SH-SY5Y (cell line): Measurements from ENCODE around the gene HSBP1L1.

Experiments used
- GATA2 ChIP-seq: IDR thresholded peaks from 2 replicates; pipeline ENCODE4 v1.6.1; 2011; ENCODE audit warnings: mild to moderate bottlenecking, low read depth, low read length
- GATA3 ChIP-seq: IDR thresholded peaks from 2 replicates; pipeline ENCODE4 v1.6.1; 2011; ENCODE audit warnings: low read depth, mild to moderate bottlenecking, low read length, moderate library complexity

Gene HSBP1L1

DNA sequence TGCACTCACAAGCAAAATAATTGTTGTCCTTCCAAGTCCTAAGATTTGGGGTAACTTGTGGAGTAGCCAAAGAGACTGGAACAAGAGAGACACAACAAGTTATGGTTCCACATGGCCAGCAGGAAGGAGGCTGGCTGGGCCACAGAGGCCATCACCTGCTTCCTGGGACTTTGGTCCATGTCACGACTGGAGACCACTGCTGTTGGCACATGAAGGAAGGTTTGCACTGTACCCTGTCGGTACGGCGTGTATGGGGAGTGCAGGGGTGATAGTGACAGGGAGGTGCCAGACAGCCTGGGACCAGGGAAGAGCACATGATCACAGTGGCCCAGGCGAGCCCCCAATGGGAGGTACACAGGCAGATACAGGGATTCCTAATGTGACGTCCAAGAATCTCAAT lies 28.5 kb upstream of the HSBP1L1 start:
- TF ChIP-seq GATA2: no peak
- no peak for TF ChIP-seq GATA3

DNA sequence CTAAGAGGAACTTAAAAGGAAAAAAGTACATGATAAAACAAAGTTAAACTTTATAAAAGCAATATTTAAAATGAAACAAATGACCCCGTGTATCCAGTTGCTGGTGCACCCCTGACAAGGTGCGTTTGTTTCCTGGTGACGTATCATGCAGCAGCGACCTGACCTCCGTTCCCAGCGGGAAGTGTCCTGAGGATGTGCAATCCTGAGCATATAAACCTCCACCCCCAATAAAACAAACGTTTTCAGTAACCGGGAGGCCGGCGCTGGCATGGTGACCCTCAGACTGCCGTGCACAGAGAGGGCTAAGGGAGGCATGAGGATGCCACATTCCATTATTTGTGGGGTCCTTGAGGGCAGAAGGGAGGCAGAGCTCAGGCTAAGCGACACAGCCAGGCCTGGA lies 27.8 kb upstream of the HSBP1L1 start:
- TF ChIP-seq GATA2 (no peak), GATA3 (no peak)

DNA sequence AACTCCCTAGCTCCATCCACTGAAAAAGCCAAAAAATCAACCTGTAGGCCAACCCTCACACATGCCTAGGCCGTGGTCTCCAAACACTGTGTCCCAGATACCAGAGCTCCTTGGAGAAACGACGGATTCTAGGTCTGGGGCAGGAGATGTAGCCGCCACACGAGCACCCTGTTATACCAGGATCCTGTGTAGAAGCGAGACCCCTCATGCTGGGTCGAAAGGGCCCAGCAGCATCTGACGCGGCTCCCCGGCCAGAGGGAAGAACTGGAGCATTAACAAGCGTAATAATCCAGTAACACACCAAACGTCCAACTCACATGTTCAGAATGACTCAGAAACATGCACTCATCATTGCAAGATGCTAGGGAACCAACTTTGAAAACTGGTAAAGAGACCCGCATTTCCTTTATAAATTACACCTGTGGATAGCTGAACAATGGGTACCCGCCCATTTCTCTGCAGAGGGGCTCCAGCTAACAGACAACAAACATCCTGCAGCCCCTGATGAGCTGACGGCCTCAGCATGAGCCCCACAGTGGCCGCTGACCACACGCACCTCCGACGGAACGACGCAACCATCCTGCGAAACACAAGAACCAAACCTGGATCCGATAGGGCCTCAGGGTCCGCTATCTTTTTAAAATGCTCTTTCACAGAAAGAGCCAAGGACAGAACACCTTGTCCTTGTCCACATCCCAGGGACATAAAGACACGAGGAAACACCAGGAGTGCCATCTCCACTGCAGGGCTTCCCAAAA lies 27.2 kb upstream of the HSBP1L1 start:
- TF ChIP-seq GATA2 (no peak), GATA3 (no peak)

DNA sequence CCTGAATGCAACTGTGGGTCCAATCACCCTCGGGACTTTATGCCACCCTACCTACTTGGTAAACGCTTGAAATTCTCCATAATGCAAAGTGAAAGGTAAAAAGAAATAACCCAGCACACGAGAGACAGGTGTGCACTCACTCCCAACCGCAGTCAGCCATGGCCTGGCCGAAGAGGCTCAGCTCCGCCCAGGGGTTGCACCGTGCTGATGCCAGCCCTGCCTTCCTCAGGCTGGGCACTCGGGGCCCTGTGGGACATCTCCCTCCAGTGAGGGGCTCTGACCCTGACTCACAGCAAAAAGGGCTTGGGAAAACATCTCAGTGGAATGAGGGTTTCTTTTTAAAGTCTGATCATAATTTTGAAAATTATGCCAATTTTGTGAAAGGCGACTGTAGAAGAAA lies 26.2 kb upstream of the HSBP1L1 start:
- TF ChIP-seq GATA3 (no peak), GATA2 (no peak)

DNA sequence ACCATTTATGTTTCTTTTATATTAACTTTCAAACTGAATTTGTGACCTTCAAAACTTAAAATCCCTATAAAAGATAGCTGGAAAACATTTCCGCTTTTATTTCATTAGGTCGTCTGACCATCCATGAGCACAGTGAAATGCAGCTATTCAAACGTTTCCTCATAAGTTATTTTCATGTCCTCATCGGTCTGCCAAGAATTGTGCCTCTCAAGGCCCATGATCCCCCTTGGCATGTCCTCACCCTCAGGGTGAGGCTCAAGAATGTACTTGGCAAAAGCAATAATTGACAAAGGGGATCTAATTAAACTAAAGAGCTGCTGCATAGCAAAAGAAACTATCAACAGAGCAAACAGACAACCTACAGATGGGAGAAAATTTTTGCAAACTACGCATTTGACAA lies 25.3 kb upstream of the HSBP1L1 start:
- TF ChIP-seq GATA2 (no peak), GATA3 (no peak)

DNA sequence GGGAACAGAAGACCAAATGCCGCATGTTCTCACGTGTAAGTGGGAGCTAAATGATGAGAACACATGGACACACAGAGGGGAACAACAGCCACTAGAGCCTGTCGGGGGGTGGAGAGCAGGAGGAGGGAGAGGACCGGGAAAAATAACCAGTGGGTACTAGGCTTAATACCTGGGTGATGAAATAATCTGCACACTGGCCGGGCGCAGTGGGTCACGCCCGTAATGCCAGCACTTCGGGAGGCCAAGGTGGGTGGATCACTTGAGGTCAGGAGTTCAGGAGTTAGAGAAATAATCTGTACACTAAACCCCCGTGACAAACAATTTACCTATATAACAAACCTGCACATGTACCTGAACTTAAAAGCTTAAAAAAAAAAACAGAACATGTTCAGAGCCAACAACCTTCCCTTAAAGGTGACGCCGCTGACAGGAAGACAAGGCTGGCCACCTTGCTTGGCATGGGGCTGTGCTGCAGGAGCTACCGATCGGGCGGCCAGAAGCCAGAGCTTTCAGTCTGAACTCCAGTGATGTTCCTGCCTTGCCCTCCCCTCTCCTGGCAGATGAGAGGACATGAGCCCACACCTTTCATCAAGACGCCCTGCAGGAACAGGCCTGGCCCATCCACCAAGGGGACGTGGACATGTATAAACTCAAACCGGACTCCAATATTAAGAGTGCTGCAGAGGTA lies 24.2 kb upstream of the HSBP1L1 start:
- TF ChIP-seq GATA3 (no peak), GATA2 (no peak)

DNA sequence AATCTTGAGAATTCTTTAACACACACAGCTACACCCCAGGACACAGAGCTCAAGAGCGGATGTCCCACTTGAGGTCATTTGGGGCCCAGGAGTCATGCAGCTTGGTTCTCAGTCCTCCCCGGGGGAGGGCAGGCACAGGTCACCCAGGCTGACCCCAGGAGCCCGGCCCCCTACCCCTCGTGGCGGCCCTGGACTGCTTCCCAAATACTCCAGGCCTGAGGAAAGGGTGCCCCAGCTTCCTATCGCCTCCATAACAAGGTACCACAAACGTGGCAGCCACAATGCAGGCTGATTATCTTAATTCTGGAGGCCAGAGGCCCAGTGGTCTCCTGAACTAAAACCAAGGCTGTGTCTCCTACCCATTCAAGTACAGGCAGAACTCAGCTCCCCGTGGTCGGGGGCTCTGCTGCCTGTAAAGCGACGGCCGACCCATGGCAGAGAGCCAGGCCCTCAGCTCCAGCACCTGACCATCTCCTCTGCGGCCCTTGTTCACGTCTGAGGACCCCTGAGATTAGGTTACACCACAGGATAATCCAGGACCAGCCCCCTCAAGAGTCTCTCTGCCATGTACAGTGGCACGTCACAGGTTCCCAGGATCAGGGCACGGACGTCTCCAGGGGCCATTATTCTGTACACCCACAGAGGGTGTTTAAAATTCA lies 23.5 kb upstream of the HSBP1L1 start:
- TF ChIP-seq GATA2: no peak
- TF ChIP-seq GATA3: no peak

DNA sequence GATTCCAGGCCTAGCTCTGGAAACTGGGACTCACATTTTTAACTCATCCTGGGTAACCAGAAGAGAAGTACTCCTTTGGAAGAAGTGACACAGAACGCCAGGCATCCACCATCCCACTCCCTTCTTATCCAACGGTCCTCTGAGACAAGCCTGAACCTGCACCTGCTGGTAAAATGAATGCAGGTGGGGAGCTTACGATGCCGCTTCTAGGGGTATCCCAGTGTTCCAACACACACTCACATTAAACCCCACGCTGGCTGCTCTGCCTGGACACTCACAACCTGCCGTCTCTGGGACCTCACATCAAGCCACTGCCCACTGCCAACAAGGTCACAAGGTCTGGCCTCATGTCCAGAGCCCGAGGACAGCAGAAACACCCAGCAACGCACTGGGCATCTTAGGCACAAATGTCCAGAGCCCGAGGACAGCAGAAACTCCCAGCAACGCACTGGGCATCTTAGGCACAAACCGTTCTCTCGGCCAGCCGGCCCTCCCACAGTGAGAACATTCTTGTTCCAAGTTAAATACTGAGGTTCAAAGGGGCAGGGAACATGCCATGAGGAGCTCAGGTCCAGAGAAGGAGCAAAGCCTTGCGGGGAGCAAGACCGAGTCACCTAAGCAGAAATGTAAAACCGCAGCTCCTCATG lies 22.8 kb upstream of the HSBP1L1 start:
- no peak for TF ChIP-seq GATA3
- no peak for TF ChIP-seq GATA2

DNA sequence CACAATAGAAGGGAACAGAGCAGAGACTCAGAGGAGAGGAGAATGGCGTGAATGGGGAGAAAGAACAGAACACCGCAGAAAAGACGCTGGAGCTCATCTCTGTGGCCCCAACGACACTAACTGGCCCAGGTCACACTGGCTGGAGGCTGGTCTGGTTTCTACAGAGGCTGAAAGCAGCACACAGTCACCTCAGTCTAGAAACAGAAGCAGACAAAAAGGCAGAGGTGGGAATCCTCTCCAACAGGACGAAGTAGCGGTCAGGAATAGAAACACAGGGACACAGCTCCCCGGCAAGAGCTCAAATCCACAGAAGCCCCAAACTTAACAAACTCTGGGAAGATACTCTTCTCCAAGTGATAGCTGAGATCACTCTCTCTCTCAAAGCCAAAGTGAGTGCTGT lies 22.2 kb upstream of the HSBP1L1 start:
- TF ChIP-seq GATA3 (no peak), GATA2 (no peak)

DNA sequence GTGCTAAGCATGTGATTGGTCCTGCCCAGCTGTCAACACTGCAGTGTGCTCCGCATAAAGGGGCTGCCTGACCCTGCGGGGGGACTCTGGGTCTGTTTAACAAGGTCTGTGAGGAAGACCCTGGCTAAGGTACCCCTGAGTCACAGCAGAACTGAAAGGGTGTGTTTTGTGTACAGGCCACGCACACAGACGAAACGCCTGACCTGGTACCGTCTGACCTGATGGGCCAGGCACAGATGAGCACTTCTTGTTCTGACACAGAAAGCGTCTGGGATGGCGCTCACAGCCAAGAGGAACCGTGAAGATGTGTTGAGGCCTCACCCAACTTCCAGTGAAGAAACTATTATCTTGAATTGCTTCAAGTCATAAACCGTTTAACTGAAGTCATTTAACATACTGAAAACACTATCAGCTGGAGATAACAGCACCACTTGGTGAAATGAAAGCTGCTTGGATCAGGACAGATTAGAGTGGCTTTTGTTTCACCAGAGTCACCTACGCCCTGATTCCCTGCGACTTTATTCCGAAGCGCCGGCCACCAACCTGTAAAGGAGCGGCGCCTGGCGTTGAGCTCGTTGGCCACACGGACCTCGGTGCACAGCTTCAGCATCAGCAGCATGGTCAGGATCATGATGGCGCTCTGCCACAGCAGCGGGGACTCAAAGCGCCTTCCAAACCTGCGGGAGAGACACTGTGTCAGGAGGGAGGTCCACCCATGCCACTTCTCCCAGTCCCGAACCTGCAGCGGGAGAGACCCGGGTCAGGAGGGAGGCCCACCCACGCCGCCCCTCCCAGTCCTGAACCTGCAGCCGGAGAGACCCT lies 21.4 kb upstream of the HSBP1L1 start:
- TF ChIP-seq GATA2 (no peak), GATA3 (no peak)

DNA sequence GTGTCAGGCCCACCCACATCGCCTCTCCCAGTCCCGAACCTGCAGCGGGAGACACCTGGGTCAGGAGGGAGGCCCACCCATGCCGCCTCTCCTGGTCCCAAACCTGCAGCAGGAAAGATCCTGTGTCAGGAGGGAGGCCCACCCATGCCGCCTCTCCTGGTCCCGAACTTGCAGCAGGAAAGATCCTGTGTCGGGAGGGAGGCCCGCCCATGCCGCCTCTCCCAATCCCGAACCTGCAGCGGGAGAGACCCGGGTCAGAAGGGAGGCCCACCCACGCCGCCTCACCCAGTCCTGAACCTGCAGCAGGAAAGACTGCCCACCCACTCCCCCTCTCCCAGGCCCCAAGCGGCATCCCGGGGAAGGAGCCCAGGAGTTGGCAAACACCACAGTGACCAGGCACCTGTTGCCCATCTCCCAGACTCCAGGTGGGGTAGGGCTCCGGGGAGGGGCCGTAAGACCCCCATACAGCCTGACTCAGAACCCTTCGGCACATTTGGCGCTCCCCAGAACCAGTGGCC lies 20.8 kb upstream of the HSBP1L1 start:
- TF ChIP-seq GATA3 (no peak), GATA2 (no peak)

DNA sequence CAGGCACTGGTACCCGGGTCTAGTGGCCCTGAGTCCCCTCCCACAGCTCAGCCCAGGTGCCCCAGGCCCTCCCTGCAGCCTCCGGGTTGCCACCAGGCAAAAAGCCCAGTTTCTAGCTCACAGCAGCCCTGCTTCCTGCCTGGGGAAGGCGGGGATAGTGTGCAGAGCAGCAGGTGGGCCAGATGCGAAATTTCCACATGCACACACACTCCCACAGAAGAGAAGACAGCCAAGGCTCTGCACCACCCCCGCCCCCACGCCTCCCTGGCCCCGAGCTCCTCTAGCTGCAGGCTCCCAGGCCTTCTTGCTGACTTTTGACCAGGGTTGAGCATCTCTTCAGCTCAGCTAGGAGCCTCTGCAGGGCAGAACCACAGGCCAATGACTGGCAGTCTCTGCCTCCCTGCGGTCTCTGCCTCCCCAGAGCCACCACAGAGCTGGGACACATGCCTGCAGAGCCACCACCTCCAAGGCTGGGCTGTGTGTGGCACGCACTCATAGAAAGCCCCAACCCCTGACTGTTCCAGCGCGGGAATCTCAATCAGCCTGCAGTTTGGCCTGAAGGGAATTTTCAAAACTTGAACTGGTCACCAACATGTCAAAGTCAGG lies 20.2 kb upstream of the HSBP1L1 start:
- TF ChIP-seq GATA2 (no peak), GATA3 (no peak)

DNA sequence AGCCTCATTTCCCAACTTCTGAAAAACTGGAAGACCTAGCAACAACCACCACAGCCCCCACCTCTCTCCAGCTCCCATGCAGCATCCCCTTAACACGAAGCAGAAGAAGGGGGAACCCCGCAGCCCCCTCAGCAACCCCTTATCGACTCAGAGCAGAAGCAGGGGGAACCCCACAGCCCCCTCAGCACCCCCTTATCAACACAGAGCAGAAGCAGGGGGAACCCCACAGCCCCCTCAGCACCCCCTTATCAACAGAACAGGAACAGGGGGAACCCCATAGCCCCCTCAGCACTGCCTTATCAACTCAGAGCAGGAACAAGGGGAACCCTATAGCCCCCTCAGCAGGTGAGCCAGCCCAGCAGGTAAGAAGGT lies 19.7 kb upstream of the HSBP1L1 start:
- TF ChIP-seq GATA3: no peak
